ENCODE measurements around the gene S100A4.

The S100A4 gene

GRCh38 chr1:153546796-153547559 is 1.4 kb upstream of the S100A4 start:
- DNase-seq: no peak

GRCh38 chr1:153546371-153546770 is 765 bp upstream of the S100A4 start:
- no peak for DNase-seq

GRCh38 chr1:153544453-153545066 is 1.0 kb downstream of the S100A4 start:
- DNase-seq: no peak

- no peak for DNase-seq
Observed at GRCh38 chr1:153543736-153544135, 1.9 kb downstream of the S100A4 start.

GRCh38 chr1:153542956-153543711 is 2.5 kb downstream of the S100A4 start:
- no peak for DNase-seq

- no peak for DNase-seq
Observed at GRCh38 chr1:153541641-153542590, 3.7 kb downstream of the S100A4 start.

- DNase-seq: peak; percentile 38
Observed at GRCh38 chr1:153540394-153541361, 4.9 kb downstream of the S100A4 start, which contains the start of gene S100A5. Gene S100A5, minus strand, starts transcription at chr1:153540934. Its CDS starts 743 bp downstream, at chr1:153540191.

- DNase-seq: no peak
Observed at GRCh38 chr1:153539395-153540093, 6.1 kb downstream of the S100A4 start.

- DNase-seq: no peak
Observed at GRCh38 chr1:153538315-153538821, 7.2 kb downstream of the S100A4 start.

GRCh38 chr1:153537376-153537730 is 8.3 kb downstream of the S100A4 start:
- no peak for DNase-seq

- no peak for DNase-seq
Observed at GRCh38 chr1:153536671-153537375, 8.8 kb downstream of the S100A4 start.

GRCh38 chr1:153536012-153536670 is 9.5 kb downstream of the S100A4 start:
- peak; percentile 64 for DNase-seq

GRCh38 chr1:153535242-153536011 is 10.2 kb downstream of the S100A4 start, which contains the start of gene S100A6:
Gene S100A6, minus strand, starts transcription at chr1:153535991. Its CDS starts 652 bp downstream, at chr1:153535339.
- peak; percentile 18 for DNase-seq

GRCh38 chr1:153534925-153535241 is 10.7 kb downstream of the S100A4 start:
- no peak for DNase-seq

GRCh38 chr1:153534226-153534924 is 11.2 kb downstream of the S100A4 start:
- no peak for DNase-seq

GRCh38 chr1:153533689-153534201 is 11.9 kb downstream of the S100A4 start:
- no peak for DNase-seq

- peak; percentile 63 for DNase-seq
Observed at GRCh38 chr1:153532769-153533599, 12.6 kb downstream of the S100A4 start.

All from activated CD4-positive, alpha-beta T cell treated with anti-CD3 and anti-CD28 coated beads for 1 hour (primary cell).